ENCODE results near the gene PPA2. TPM values are rescaled to one million over a fixed set of nuclear protein-coding genes. Genes with fewer than 3 reads are reported as not detected.

Gene PPA2
- total and polyA plus RNA-seq, 8 donors, result 25.3 to 56.3 (median 39.3) TPM

DNA sequence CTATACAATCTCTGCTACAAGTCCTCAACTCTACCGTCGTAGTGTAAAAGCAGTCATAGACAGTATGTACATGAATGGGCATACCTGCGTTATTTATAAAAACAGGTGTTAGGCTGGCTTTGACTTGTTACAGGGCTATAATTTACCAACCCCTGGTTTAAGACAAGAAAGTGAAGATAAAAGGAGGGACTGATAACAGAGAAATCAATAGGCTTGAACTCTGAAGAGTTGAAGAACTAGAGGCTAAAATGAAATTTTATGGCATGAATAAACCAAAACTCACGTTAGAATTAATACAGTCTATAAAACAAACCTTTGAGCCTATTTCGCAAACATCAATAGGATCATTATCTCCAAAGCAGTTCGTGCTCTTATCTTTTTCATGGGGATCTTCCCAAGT is 36.2 kb downstream of the PPA2 start:
- Histone ChIP-seq H3K9me3 (no peaks in the 10 kb centered on the region), H3K4me1 (no peaks in the 10 kb centered on the region), H3K27ac (no peak overlapping the region), H3K36me3 (peaks cover 0 to 28% (median 8%) of the 10 kb centered on the region in 3 donors), H3K4me3 (no peak overlapping the region), H3K27me3 (no peaks in the 10 kb centered on the region)
- FAIRE-seq (no peak), DNase-seq (no peak), ATAC-seq (no peak)
- WGBS, 2 donors, result 71 to 75% methylated on average over 6 of the region's 6 CpGs
- intact Hi-C loops (cut with DNase I), result no loop called here
- TF ChIP-seq CTCF (IDR thresholded peaks at IDR 0.05), result no peak

- Histone ChIP-seq H3K9me3 (no peaks in the 10 kb centered on the region), H3K4me1 (no peaks in the 10 kb centered on the region), H3K27me3 (no peaks in the 10 kb centered on the region), H3K4me3 (no peak overlapping the region), H3K36me3 (peaks cover 0 to 28% (median 8%) of the 10 kb centered on the region in 3 donors), H3K27ac (no peak overlapping the region)
- intact Hi-C loops (cut with DNase I), result no loop called here
- FAIRE-seq (no peak), DNase-seq (no peak), ATAC-seq (no peak)
- no peak for TF ChIP-seq CTCF (IDR thresholded peaks at IDR 0.05)
Observed at GRCh38 chr4:105436414-105436813, 37.4 kb downstream of the PPA2 start.

GRCh38 chr4:105434940-105435339 is 38.9 kb downstream of the PPA2 start:
- TF ChIP-seq CTCF (IDR thresholded peaks at IDR 0.05), result no peak

DNA sequence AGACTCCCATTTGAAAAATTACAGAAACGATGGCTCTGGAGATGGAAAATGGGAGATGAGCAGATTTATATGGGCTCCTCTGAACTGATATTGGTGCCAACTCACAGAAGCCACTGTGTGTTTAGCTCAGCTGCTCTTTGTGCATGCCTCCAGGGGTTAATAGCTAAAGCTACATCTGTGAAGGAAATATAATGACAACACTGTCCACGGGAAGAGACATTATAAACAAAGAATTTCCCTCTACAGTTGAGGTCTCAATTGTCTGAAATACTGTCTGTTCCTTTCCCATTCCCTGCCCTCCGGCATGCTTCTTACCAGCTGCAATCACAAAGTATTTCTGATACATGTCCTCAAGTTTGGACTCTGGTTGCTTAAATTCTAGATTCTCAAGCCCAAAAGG is 40.4 kb downstream of the PPA2 start:
- Histone ChIP-seq H3K4me1 (no peaks in the 10 kb centered on the region), H3K9me3 (no peaks in the 10 kb centered on the region), H3K27ac (no peak overlapping the region), H3K27me3 (no peaks in the 10 kb centered on the region), H3K36me3 (peaks cover 0 to 28% (median 8%) of the 10 kb centered on the region in 3 donors), H3K4me3 (no peak overlapping the region)
- intact Hi-C loops (cut with DNase I), result no loop called here
- FAIRE-seq (no peak), DNase-seq (no peak), ATAC-seq (no peak)
- whole genome bisulfite sequencing, 2 donors, result 83 to 84% methylated on average over 3 of the region's 3 CpGs
- TF ChIP-seq CTCF (IDR thresholded peaks at IDR 0.05), result no peak

More at GRCh38 chr4:105434940-105435339, 38.9 kb downstream of the PPA2 start:
- Histone ChIP-seq H3K27ac (no peak overlapping the region), H3K4me1 (no peaks in the 10 kb centered on the region), H3K9me3 (no peaks in the 10 kb centered on the region), H3K4me3 (no peak overlapping the region), H3K27me3 (no peaks in the 10 kb centered on the region), H3K36me3 (peaks cover 0 to 28% (median 8%) of the 10 kb centered on the region in 3 donors)
- WGBS, 2 donors, result 98% methylated on average over 3 of the region's 3 CpGs
- DNase-seq, result no peak
- intact Hi-C loops (cut with DNase I), result no loop called here
- no peak for FAIRE-seq
- no peak for ATAC-seq

GRCh38 chr4:105432438-105432837 is 41.4 kb downstream of the PPA2 start:
- Histone ChIP-seq H3K27ac (no peak overlapping the region), H3K4me1 (no peaks in the 10 kb centered on the region), H3K9me3 (no peaks in the 10 kb centered on the region), H3K27me3 (no peaks in the 10 kb centered on the region), H3K4me3 (no peak overlapping the region), H3K36me3 (peaks cover 0 to 28% (median 8%) of the 10 kb centered on the region in 3 donors)
- intact Hi-C loops (cut with DNase I), result no loop called here
- 98 to 99% methylated on average over 4 of the region's 4 CpGs for WGBS, 2 donors
- DNase-seq, result no peak
- no peak for TF ChIP-seq CTCF (IDR thresholded peaks at IDR 0.05)
- no peak for FAIRE-seq
- no peak for ATAC-seq

All from pancreas (tissue), 10 donors.